Measurements from ENCODE around the gene PNPLA5. TPM values are rescaled to one million over a fixed set of nuclear protein-coding genes. Genes with fewer than 3 reads are reported as not detected.

The PNPLA5 gene
- total and polyA plus RNA-seq, 8 donors = not detected

DNA sequence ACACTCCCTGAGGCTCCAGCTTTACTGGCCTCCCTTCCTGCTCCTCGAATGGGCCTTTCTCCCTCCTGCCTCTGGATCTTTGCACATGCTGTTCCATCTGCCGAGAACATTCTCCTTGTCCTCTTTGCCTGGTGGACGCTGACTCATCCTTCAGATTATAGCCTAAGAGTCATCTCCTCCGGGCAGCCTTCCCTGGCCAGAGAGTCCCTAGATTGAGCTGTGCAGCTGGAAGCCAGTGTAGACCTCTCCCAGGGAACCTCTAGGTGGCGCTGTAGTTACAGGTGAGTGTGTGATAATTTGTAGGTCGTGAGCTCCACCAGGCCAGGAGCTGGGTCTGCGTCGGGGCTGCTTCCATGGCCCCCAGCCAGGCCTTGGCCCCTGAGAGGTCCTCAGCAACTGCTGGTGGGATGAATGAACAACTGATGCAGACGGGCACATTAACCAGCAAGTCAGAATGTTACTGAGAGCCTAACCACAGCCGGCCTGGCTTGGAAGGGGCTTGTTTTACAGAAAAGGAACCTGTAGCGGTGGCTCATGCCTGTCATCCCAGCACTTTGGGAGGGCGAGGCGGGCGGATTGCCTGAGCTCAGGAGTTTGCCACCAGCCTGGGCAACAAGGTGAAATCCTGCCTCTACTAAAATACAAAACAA, 8.7 kb downstream of the PNPLA5 start:
- TF ChIP-seq CTCF (IDR thresholded peaks at IDR 0.05) = peak in 3 of 4 donors; percentile 20 to 25 (median 25)
- 37 to 45% methylated on average over 14 of the region's 14 CpGs for WGBS, 2 donors
- ATAC-seq = peak in 3 of 4 donors; percentile 47 to 71 (median 70)
- H3K27ac ChIP-seq = no peak overlapping the region
- no peak overlapping the region for H3K4me3 ChIP-seq
- no peak for FAIRE-seq
- H3K27me3 ChIP-seq = peaks cover 0 to 5% (median 0%) of the 10 kb centered on the region in 4 donors
- no peaks in the 10 kb centered on the region for H3K4me1 ChIP-seq
- DNase-seq = peak in 2 of 6 donors; percentile 36 to 50
- intact Hi-C loops (cut with DNase I) = no loop called here
- H3K9me3 ChIP-seq = no peaks in the 10 kb centered on the region
- no peaks in the 10 kb centered on the region for H3K36me3 ChIP-seq

- no peak for ATAC-seq
- intact Hi-C loops (cut with DNase I) = no loop called here
- no peaks in the 10 kb centered on the region for H3K4me1 ChIP-seq
- H3K4me3 ChIP-seq = no peak overlapping the region
- FAIRE-seq = no peak
- H3K27ac ChIP-seq = no peak overlapping the region
- no peak for TF ChIP-seq CTCF (IDR thresholded peaks at IDR 0.05)
- DNase-seq = peak in 1 of 6 donors; percentile 32
- no peaks in the 10 kb centered on the region for H3K27me3 ChIP-seq
- no peaks in the 10 kb centered on the region for H3K36me3 ChIP-seq
- H3K9me3 ChIP-seq = no peaks in the 10 kb centered on the region
- 84 to 89% methylated on average over 9 of the region's 9 CpGs for WGBS, 2 donors
These were observed 9.6 kb downstream of the PNPLA5 start for GRCh38 chr22:43882122-43882767.

DNA sequence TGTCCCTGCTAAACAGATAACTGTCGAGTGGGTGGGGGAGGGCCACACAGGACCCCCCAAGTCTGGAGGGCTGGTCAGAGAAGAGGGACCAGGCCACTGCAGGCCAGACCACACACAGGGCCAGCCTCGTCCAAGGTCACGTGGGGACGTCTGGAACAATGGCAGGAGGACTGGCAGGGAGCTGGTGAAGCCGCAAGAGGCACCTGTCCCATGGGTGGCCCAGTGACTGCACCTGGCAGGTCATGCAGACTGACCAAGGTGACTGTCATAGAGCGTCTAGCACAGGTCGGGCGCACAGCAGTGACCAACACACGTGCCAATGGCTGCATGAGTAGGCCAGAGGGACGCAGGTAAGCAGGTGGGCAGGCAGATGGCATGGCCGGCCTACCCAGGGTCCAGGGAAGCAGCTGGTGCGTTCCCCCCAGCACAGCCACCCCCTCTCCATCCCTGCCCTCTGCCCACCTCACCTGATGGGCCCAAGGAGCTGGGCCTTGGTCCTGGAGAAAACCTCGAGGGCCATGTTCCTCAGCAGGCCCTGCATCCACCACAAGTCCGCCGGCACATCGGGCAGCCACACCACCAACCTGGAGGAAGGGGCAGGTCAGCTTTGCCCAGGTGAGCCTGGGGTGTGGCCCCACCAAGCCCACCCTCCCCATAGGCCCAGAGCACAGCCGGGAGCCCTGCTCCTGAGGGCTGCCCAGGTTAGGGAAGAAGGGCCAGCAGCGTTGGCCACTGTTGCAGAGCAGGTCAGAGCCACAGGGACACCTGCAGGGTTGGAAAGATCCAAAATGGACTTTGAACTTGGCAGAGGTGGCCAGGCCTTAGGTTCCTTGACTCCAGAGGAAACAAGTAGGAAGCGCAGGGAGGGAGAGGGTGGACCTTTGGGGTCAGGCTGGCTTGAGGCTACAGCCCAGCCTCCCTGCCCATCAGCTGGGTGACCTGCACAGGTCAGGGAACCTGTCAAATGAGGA, 10.4 kb downstream of the PNPLA5 start:
- intact Hi-C loops (cut with DNase I) = no loop called here

GRCh38 chr22:43880541-43880991, 11.2 kb downstream of the PNPLA5 start:
- TF ChIP-seq CTCF (IDR thresholded peaks at IDR 0.05) = no peak
- DNase-seq = peak in 1 of 6 donors; percentile 39
- no peaks in the 10 kb centered on the region for H3K4me1 ChIP-seq
- ATAC-seq = no peak
- intact Hi-C loops (cut with DNase I) = no loop called here
- 86% methylated on average over 15 of the region's 15 CpGs for WGBS, 2 donors
- no peak overlapping the region for H3K4me3 ChIP-seq
- no peaks in the 10 kb centered on the region for H3K9me3 ChIP-seq
- H3K27me3 ChIP-seq = no peaks in the 10 kb centered on the region
- H3K27ac ChIP-seq = no peak overlapping the region
- FAIRE-seq = no peak
- no peaks in the 10 kb centered on the region for H3K36me3 ChIP-seq

More for the DNA sequence above, 10.4 kb downstream of the PNPLA5 start:
- Histone ChIP-seq H3K9me3 (no peaks in the 10 kb centered on the region), H3K36me3 (no peaks in the 10 kb centered on the region), H3K4me1 (no peaks in the 10 kb centered on the region), H3K27ac (no peak overlapping the region), H3K27me3 (no peaks in the 10 kb centered on the region), H3K4me3 (no peak overlapping the region)
- 70 to 72% methylated on average over 19 of the region's 19 CpGs for WGBS, 2 donors
- DNase-seq (peak in 2 of 6 donors; percentile 26 to 51), FAIRE-seq (no peak), ATAC-seq (peak in 3 of 4 donors; percentile 38 to 77 (median 73))
- no peak for TF ChIP-seq CTCF (IDR thresholded peaks at IDR 0.05)

All from pancreas (tissue), 10 donors.